Stimulated activated CD8-positive, alpha-beta memory T cell treated with anti-CD3 and anti-CD28 coated beads, Interleukin-2, amount 100 ng/mL, for 48 hours (primary cell): ENCODE measurements around the gene NR4A1.

Source experiments
- DNase-seq, 2 donors: peaks; one replicate each; pipeline ENCODE4 v3.0.0-alpha.2; 2020; ENCODE audit warnings: low read depth in 2 of 2

Gene NR4A1

DNA sequence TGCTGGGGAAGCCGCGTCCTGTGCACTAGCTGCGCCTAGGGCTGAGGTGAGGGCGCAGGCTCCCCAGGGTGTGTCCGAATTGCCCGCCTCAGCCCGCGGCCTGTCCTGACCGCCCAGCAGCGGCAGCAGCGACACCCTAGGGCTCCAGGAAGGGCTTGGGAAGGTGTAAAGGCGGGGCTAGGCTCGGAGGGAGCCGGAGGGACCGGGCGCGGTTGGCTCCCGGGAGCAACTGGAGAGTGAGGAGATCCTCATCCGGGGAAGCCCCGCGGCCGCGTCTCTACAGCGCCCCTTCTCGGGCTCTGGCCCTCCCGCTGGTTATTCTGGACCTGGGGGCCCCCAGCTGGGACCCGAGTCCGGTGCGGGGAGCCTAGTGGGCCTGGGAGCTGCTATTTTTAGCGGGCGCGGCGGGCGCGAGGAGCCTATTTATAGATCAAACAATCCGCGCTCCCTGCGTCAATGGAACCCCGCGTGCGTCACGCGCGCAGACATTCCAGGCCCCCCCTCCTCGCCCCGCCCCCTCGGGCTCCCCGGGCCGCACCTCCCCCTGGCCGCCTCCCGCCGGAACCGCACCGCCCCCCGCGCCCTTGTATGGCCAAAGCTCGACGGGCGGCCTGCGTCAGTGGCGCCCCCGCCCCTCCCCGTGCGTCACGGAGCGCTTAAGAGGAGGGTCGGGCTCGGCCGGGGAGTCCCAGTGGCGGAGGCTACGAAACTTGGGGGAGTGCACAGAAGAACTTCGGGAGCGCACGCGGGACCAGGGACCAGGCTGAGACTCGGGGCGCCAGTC, at the start of gene NR4A1:
TSS of gene NR4A1 (plus strand) at position 685 of the 784 bp plus-strand sequence. CDS start 2,887 bp downstream, outside the sequence.
- peak; percentile 98 to 100 for DNase-seq

GRCh38 chr12:52003016-52003550, 48.2 kb upstream of the NR4A1 start:
- no peak for DNase-seq

DNA sequence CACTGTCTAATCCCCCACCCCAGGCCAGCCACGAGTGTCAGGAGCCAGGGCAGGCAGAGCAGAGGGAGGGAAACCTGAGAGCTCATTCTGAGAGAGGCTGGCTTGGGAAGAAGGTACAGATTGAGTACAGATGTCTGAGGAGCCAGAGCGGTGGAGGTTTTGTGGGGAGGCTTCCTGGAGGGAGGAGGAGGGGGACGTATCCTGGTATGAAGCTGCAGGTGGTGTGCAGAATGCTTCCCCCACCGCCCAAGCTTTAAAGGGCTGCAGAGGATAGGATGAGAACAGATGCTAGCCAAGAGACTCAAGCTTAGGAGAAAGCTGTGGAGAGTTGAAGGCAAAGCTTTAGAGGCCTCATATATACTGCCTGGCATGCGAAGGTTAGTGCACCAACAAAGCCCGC, 47.7 kb upstream of the NR4A1 start:
- DNase-seq = no peak

- DNase-seq = no peak
These were observed 47.1 kb upstream of the NR4A1 start for GRCh38 chr12:52004042-52004648.

- no peak for DNase-seq
These were observed 45.9 kb upstream of the NR4A1 start for GRCh38 chr12:52005218-52005902.

- no peak for DNase-seq
These were observed 45.1 kb upstream of the NR4A1 start for GRCh38 chr12:52005903-52006703.

- DNase-seq = peak; percentile 62 to 65
These were observed 44.5 kb upstream of the NR4A1 start, which contains the start of gene TAMALIN for GRCh38 chr12:52006726-52007157. Gene TAMALIN, plus strand, starts transcription at chr12:52006946. Its CDS starts 74 bp downstream, at chr12:52007020.

GRCh38 chr12:52007158-52007921, 43.9 kb upstream of the NR4A1 start:
- peak; percentile 28 to 30 for DNase-seq

GRCh38 chr12:52007982-52008510, 43.2 kb upstream of the NR4A1 start:
- DNase-seq = no peak

- DNase-seq = no peak
These were observed 42.0 kb upstream of the NR4A1 start for GRCh38 chr12:52009081-52009751.

DNA sequence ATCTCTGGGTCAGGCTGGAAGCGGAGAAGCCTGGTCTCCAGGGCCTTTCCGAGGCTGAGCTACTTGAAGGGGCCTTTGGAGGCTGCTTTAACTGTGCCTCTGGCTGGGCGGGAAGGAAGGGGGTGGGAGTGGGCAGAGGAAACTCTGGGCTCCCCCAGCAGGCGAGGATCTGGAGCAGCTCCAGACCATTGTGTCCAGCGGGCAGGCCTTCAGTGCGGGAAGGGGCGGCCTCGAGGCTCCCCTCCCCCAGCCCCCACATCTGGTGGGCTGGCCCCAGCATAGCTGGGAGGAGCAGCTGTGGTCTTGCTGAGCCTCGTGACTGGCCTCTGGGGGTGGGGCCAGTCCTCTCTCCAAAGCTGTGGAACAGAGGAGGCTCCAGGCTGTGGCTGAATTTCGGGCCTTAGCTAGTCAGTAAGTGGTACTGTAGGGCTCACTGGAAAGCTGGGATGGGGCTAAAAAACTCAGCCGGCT, 41.1 kb upstream of the NR4A1 start:
- no peak for DNase-seq

DNA sequence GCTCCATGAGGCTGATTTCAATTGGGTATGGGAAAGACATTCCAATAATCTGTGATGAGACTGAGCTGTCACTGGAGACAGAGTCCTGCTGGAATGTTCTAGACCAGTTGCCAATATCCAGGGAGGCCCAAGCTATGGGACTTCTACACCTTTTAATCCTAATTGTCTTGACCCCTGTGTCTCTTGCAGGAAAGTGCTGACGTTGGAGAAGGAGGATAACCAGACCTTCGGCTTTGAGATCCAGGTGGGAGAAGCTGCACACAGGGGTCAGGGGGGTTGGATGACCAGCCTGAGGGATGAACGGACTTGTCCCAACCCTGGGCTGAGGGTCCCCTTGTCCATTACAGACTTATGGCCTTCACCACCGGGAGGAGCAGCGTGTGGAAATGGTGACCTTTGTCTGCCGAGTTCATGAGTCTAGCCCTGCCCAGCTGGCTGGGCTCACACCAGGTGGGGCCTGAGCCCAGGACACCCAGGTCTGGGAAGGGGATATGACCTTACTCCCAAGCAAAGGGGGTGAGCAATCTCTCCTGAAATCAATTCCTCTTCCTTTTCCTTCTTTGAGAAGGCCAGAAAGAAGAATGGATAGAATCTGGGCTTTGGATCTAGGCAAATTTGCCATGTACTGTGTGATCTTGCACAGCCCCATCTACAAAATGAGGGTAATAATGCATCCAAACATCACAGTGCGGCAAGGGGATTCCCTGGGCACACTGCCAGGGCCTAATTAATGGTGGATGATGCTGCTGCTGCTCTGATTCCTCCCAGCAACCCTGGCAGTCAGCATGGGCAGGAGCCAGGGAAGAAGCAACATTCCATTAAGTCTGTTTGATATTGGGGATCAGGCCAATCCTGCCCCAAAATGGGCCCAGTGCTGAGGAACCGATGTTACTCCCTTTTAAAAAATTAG, 40.3 kb upstream of the NR4A1 start:
- no peak for DNase-seq

DNA sequence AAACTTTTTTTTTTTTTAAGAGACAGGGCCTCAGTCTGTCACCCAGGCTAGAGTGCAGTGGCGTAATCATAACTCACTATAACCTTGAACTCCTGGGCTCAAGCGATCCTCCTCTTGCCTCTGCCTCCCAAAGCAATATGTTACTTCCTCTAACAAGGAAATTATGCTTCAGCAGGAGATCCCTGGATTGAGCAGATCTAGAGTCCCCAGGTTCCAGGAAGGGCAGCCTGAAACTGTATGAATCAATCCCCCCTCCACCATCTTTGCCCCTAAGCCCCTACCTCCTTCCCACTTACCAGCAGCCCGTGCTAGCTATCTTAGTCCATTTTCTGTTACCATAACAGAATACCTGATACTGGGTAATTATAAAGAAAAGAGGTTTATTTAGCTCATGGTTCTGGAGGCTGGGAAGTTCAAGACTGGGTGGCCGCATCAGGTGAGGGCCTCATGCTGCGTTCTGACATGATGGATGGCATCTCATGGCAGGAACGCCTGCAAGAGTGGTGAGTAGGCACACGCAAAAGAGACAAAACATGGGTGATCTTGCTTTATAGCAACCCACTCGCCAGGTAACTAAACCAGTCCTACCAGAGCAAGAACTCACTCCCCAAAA, 39.5 kb upstream of the NR4A1 start:
- no peak for DNase-seq

DNA sequence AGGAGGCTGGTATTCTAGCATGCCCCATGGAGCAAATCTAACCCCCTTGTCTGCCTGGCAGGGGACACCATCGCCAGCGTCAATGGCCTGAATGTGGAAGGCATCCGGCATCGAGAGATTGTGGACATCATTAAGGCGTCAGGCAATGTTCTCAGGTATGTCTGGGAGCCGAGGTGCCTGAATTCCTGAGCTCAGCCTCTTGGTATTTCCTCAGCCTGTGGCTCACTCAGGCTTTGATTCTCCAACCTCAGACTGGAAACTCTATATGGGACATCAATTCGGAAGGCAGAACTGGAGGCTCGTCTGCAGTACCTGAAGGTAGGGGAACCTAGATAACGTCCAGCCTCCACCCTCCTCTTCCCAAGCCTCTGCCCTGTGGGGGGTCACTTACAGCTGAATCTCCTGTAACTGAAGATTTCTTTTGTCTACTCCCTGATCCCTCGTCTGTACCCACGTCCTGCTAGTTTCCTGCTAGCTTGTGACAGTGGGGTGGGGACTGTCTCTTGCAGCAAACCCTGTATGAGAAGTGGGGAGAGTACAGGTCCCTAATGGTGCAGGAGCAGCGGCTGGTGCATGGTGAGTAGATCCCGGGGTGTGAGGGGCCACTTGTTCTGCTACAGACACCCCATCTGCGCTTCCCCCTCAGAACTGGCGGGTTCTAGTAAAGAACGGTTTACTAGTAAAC, 37.5 kb upstream of the NR4A1 start:
- DNase-seq = no peak

DNA sequence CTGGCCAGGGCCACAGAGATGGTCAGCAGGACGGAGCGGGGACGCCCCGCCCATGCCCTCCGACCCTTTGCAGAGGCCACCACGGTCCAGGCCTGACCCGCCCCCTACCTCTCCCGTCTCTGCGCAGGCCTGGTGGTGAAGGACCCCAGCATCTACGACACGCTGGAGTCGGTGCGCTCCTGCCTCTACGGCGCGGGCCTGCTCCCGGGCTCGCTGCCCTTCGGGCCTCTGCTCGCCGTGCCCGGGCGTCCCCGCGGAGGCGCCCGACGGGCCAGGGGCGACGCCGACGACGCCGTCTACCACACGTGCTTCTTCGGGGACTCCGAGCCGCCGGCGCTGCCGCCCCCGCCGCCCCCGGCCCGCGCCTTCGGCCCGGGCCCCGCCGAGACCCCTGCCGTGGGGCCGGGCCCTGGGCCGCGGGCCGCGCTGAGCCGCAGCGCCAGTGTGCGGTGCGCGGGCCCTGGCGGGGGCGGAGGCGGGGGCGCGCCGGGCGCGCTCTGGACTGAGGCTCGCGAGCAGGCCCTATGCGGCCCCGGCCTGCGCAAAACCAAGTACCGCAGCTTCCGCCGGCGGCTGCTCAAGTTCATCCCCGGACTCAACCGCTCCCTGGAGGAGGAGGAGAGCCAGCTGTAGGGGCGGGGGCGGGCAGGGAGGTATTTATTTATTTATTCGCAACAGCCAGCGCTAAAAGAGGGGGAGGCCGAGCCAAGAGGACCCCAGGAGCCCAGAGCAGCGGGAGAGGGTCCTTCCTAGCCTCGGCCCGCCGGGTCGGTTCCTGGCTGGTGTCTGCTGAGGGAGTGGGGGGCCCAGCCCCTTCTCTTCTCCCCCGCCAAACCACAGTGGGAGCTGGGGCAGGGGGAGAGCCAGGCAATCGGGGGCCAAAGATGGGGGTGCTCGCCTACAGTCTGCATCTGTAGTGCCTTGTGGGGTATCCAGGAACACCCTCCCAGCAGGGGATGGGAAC, 36.4 kb upstream of the NR4A1 start:
- no peak for DNase-seq

DNA sequence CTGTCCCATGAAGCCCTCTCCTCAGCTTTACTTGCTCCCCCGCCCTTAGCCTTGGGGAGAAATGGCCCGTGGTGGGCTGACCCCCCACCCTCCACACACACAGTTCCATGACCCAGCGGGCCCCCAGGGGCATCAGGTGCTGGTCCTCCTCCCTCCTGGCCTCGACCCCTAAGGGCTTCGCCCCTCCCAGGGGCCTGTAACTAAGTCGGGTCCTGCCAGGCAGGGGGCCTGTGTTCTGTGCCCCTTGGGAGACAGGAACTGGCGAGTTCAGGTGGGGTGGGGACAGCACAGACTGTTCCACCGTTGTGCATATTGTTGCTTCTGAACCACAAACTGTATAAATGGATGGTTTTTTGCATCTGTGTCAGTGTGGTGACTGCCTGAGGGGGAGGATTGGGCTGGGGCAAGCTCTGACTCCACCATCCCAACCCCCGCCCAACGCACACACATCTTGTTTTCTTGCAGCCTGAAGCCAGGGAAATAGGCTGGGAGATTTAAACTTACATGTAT, 35.7 kb upstream of the NR4A1 start:
- no peak for DNase-seq
